ENCODE measurements around the gene DNAJC3. TPM values are rescaled to one million over a fixed set of nuclear protein-coding genes. Genes with fewer than 3 reads are reported as not detected.
"Not testable (repeated sequence)": the region's sequence is repeated elsewhere in the genome, so short reads cannot be mapped to it uniquely, and the experiment has no call there.

The DNAJC3 gene
- total RNA-seq, 1 donor from 2014 or later = 30.0 TPM

DNA sequence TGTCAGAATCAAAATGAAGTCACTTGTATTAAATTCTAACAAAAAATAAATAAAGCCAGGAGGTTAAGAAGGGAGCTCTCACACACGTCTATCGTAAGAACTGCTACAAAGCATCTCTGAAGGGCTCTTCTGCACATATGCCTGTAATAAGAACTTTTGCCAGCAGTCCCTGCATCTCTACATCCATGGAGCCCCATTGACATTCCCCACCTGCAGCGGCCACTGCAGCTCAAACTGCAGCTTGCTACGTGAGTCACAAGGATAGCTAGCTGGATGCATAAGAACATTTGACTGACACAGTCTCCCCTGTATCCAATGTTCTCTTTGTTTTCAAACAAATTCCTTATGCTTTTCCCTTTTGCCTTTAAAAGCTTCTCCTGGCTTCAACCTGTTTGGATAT lies 68.3 kb downstream of the DNAJC3 start:
- ATAC-seq (no peak), DNase-seq (ENCODE audit: missing footprints) (no peak)
- intact Hi-C loops (cut with DNase I) = no loop called here

DNA sequence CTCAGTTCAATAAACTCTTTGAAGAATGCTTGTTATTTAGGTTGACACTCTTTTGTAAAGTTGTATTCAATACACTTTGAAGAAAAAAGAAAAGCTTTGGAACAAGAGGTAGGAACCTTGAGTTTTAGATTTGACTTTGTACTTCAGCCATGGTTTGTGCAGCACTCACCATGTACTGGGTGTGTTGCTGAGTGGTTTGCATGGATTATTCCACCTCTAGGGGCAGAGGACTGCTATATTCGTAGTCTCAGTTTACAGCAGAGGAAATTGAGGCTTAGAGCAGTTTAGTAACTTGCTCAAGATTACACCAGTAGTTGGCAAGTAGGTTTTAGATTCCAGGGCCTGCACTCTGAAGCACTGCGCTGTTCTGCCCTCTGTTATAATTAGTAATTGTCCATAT lies 68.8 kb downstream of the DNAJC3 start:
- intact Hi-C loops (cut with DNase I) = no loop called here
- ATAC-seq (peak; percentile 26), DNase-seq (ENCODE audit: missing footprints) (no peak)

DNA sequence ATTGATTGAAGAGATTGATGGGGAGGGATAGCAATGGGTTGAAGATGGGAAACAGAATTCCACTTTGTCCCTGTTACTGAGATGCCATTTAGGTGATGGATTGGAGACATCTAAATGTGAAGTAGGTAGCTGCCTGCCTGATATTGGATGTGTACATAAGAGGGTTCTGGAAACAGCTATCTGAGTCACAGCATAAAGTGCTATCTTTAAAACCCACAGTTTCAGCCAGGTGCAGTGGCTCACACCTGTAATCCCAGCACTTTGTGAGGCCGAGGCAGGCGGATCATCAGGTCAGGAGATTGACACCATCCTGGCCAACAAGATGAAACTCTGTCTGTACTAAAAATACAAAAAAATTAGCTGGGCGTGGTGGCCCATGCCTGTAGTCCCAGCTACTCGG lies 72.6 kb downstream of the DNAJC3 start:
- ATAC-seq = no peak
- DNase-seq (ENCODE audit: missing footprints) = no peak
- intact Hi-C loops (cut with DNase I) = no loop called here

GRCh38 chr13:95752677-95753076 lies 75.7 kb downstream of the DNAJC3 start:
- DNase-seq (ENCODE audit: missing footprints) = no peak
- intact Hi-C loops (cut with DNase I) = no loop called here
- peak; percentile 54 for ATAC-seq

- DNase-seq (ENCODE audit: missing footprints) = no peak
- intact Hi-C loops (cut with DNase I) = no loop called here
- peak; percentile 20 for ATAC-seq
These were observed 77.1 kb downstream of the DNAJC3 start for GRCh38 chr13:95754069-95754468.

DNA sequence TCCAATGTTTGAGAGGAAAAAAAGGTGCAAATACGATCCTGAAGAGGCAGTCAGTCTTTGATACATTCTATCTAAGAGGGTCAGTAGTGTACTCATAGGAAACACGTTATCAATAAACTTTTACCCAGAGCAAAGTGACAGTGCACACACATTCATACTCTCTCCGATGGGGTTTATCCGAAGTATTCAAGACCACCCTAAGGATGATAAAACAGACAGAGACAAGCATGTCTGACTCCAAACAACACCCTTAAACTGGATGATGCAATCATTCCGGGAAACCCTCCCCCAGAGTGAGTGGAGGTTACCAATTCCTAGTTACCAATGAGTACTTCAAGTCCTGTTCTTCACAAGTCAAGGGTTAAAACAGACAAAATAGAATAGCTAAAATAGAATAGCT lies 79.1 kb downstream of the DNAJC3 start:
- intact Hi-C loops (cut with DNase I) = no loop called here
- ATAC-seq (no peak), DNase-seq (ENCODE audit: missing footprints) (no peak)

DNA sequence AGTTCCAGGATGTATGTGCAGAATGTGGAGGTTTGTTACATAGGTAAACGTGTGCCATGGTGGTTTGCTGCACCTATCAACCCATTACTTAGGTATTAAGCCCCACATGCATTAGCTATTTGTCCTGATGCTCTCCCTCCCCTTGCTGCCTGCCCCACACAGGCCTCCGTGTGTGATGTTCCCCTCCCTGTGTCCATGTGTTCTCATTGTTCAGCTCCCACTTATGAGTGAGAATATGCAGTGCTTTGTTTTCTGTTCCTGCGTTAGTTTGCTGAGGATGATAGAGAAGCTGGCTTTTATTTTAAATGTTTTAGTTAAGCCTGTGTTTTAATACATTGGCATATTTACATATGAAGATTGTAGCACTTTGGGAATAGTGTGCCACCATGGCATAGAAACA lies 85.7 kb downstream of the DNAJC3 start:
- intact Hi-C loops (cut with DNase I); DNase-seq (ENCODE audit: missing footprints); ATAC-seq: not testable (repeated sequence)

DNA sequence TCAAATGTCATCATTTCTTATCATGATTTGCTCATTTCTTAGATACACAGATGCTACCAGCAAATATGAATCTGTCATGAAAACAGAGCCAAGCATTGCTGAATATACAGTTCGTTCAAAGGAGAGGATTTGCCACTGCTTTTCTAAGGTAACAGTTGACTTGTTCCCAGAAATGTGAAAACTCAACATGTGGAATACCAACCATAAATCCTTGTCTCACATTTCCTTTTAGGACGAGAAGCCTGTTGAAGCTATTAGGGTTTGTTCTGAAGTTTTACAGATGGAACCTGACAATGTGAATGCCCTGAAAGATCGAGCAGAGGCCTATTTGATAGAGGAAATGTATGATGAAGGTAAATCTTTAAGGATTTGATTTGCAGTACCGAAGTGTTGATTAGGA lies 86.7 kb downstream of the DNAJC3 start:
- ATAC-seq (no peak), DNase-seq (ENCODE audit: missing footprints) (no peak)
- intact Hi-C loops (cut with DNase I) = no loop called here

GRCh38 chr13:95771905-95772304 lies 95.0 kb downstream of the DNAJC3 start:
- ATAC-seq (no peak), DNase-seq (ENCODE audit: missing footprints) (no peak)
- intact Hi-C loops (cut with DNase I) = no loop called here

- no peak for ATAC-seq
- no peak for DNase-seq (ENCODE audit: missing footprints)
- intact Hi-C loops (cut with DNase I) = no loop called here
These were observed 102.6 kb downstream of the DNAJC3 start for GRCh38 chr13:95779522-95779921.

DNA sequence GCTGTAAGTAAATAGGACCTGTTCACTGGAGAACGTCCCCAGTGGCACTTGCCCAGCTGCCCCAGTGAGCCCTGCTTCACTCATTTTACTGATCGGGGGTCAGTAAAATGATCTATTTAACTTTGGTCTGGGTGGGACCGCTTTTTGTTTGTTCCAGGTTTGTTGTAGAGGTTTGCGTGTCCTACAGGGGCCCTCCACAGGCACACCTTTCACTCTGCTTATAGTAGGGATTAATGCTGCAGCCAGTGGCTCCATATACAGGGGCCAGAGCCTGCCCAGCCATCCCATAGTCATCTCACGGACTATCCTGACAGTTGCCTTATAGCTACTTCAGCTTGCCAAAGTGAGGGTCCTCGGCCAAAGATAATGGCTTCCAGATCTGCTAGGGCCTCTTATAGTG lies 104.1 kb downstream of the DNAJC3 start:
- ATAC-seq = no peak
- DNase-seq (ENCODE audit: missing footprints) = no peak
- intact Hi-C loops (cut with DNase I) = no loop called here

DNA sequence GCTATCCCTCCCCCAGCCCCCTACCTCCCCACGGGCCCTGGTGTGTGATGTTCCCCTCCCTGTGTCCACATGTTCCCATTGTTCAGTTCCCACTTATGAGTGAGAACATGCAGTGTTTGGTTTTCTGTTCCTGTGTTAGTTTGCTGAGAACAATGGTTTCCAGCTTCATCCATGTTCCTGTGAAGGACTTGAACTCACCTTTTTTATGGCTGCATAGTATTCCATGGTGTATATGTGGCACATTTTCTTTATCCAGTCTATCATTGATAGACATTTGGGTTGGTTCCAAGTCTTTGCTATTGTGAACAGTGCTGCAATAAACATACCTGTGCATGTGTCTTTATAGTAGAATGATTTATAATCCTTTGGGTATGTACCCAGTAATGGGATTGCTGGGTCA lies 105.0 kb downstream of the DNAJC3 start:
- ATAC-seq; DNase-seq (ENCODE audit: missing footprints); intact Hi-C loops (cut with DNase I): not testable (repeated sequence)

DNA sequence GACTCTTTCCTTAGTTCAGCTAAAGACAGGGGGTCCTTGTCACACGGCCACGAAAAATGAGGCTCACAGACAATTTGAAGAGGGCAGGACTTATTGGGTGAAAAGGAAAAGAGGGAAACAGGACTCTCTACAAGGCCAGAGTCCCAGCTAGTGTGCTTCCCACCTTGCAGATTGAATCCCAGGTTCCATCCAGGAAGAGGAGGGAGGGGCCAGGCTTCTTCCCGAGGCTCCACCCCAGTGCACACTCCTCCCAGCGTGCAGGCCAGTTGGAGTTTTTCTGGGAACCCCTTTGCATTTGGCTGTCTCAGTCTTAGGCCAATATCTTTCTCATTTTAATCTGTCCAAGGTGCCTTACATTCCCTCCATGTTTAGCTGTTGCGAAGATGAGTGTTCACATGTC lies 106.8 kb downstream of the DNAJC3 start:
- ATAC-seq (no peak), DNase-seq (ENCODE audit: missing footprints) (no peak)
- intact Hi-C loops (cut with DNase I) = no loop called here

- intact Hi-C loops (cut with DNase I) = no loop called here
- DNase-seq (ENCODE audit: missing footprints) = no peak
- ATAC-seq = no peak
These were observed 107.4 kb downstream of the DNAJC3 start for GRCh38 chr13:95784161-95784899.

DNA sequence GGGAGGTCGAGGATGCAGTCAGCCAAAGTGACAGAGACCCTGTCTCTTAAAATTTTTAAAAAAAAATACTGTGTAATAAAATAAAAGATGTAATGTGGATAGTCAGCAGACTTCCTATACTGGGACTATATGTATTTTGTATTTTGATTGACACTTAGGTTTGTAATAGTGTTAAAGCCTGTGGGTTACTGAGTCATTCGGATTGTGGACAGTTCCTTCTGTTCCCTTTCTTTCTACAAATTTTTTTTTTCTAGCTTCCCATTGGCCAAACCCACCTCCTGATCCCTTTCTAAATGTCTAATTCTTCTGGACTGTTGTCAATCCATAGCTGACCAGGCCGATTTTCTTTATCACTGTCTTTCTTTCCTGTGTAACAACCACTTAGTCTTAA lies 108.0 kb downstream of the DNAJC3 start:
- ATAC-seq (no peak), DNase-seq (ENCODE audit: missing footprints) (no peak)
- intact Hi-C loops (cut with DNase I) = no loop called here

DNA sequence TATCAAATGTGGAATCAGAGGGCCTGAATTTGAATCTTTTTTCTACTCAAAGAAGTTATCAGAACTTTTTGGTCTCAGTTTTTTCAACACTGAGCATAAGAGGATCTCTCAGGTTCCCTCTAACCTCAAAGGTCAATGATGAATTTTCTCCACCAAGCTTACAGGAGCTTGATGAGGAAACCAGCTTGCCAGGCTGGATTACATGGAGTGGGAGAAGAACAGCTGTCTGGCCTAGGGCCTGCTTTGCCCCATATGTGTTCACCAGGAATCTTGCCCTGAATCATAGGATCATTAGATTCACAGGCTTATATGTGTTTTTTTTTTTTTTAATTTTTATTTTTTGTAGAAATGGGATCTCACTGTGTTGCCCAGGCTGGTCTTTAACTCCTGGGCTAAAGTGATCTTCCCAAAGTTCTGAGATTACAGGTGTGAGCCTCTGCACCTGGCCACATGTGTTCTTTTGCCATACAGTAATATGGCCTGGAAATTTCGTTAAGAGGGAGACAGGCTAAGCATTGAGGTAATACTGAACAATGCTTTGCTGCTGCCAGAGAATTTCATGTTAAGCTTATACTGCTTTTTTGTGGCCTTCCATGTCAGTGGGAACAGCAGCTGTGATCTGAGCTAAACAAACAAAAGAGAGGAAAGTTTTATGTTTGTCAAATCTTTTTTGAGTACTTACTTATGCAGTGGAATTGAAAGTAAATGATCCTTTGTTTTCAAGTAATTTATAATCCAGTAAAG lies 110.6 kb downstream of the DNAJC3 start:
- no peak for DNase-seq (ENCODE audit: missing footprints)
- ATAC-seq = no peak
- intact Hi-C loops (cut with DNase I) = no loop called here

DNA sequence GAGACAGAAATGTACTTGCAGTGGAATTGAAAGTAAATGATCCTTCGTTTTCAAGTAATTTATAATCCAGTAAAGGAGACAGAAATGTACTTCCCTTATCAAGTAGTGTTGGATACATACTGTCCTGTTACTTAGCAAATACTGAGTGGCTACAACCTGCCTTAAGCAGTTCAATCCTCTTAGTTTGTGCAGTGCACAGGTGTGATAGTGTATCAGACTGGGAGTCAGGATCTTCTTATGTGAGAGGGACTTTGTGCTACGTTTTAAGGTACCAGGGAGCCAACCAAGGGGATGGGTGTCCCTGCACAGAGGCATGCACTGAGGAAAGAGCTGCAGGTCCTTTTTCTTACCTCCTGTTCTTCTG lies 111.1 kb downstream of the DNAJC3 start:
- intact Hi-C loops (cut with DNase I) = no loop called here
- ATAC-seq = no peak
- no peak for DNase-seq (ENCODE audit: missing footprints)

GRCh38 chr13:95789315-95789714 lies 112.4 kb downstream of the DNAJC3 start:
- ATAC-seq; intact Hi-C loops (cut with DNase I); DNase-seq (ENCODE audit: missing footprints): not testable (repeated sequence)

GRCh38 chr13:95791084-95791722 lies 114.3 kb downstream of the DNAJC3 start:
- no peak for ATAC-seq
- intact Hi-C loops (cut with DNase I) = no loop called here
- no peak for DNase-seq (ENCODE audit: missing footprints)

GRCh38 chr13:95793018-95793555 lies 116.1 kb downstream of the DNAJC3 start:
- ATAC-seq (no peak), DNase-seq (ENCODE audit: missing footprints) (no peak)
- intact Hi-C loops (cut with DNase I) = no loop called here

All from Right ventricle myocardium inferior (tissue), 1 donor.